ENCODE measurements around the gene UAP1.
"Not testable (repeated sequence)": the region's sequence is repeated elsewhere in the genome, so short reads cannot be mapped to it uniquely, and the experiment has no call there.

The UAP1 gene

GRCh38 chr1:162564762-162565218 lies 3.3 kb downstream of the UAP1 start:
- no peaks in the 10 kb centered on the region for H3K9me3 ChIP-seq (ENCODE audit: control insufficient read depth, low read length)
- H3K4me1 ChIP-seq (ENCODE audit: control insufficient read depth, insufficient read depth, low read length), result no peaks in the 10 kb centered on the region
- no peaks in the 10 kb centered on the region for H3K36me3 ChIP-seq (ENCODE audit: control insufficient read depth, insufficient read depth, low read length)
- no peak overlapping the region for H3K4me3 ChIP-seq (ENCODE audit: insufficient read depth, low read depth, low read length)
- peaks cover 6% of the 10 kb centered on the region for H3K27me3 ChIP-seq (ENCODE audit: control insufficient read depth, insufficient read depth, low read length, poor library complexity, severe bottlenecking)
- H3K27ac ChIP-seq (ENCODE audit: insufficient read depth, low read depth, low read length, poor library complexity, severe bottlenecking), result no peak overlapping the region
- 85 to 89% methylated on average over 5 of the region's 5 CpGs for WGBS, 2 experiments

GRCh38 chr1:162565460-162565859 lies 3.9 kb downstream of the UAP1 start:
- Histone ChIP-seq H3K9me3 (ENCODE audit: control insufficient read depth, low read length) (no peaks in the 10 kb centered on the region), H3K4me3 (ENCODE audit: insufficient read depth, low read depth, low read length) (no peak overlapping the region), H3K27me3 (ENCODE audit: control insufficient read depth, insufficient read depth, low read length, poor library complexity, severe bottlenecking) (peaks cover 6% of the 10 kb centered on the region), H3K27ac (ENCODE audit: insufficient read depth, low read depth, low read length, poor library complexity, severe bottlenecking) (no peak overlapping the region), H3K4me1 (ENCODE audit: control insufficient read depth, insufficient read depth, low read length) (no peaks in the 10 kb centered on the region), H3K36me3 (ENCODE audit: control insufficient read depth, insufficient read depth, low read length) (no peaks in the 10 kb centered on the region)

GRCh38 chr1:162566870-162567269 lies 5.3 kb downstream of the UAP1 start:
- Histone ChIP-seq H3K4me3 (ENCODE audit: insufficient read depth, low read depth, low read length) (no peak overlapping the region), H3K36me3 (ENCODE audit: control insufficient read depth, insufficient read depth, low read length) (no peaks in the 10 kb centered on the region), H3K9me3 (ENCODE audit: control insufficient read depth, low read length) (no peaks in the 10 kb centered on the region), H3K4me1 (ENCODE audit: control insufficient read depth, insufficient read depth, low read length) (no peaks in the 10 kb centered on the region), H3K27ac (ENCODE audit: insufficient read depth, low read depth, low read length, poor library complexity, severe bottlenecking) (no peak overlapping the region), H3K27me3 (ENCODE audit: control insufficient read depth, insufficient read depth, low read length, poor library complexity, severe bottlenecking) (peaks cover 5% of the 10 kb centered on the region)
- WGBS, 2 experiments, result 90 to 96% methylated on average over 1 of the region's 1 CpG

- no peaks in the 10 kb centered on the region for H3K36me3 ChIP-seq (ENCODE audit: control insufficient read depth, insufficient read depth, low read length)
- no peak overlapping the region for H3K4me3 ChIP-seq (ENCODE audit: insufficient read depth, low read depth, low read length)
- H3K27ac ChIP-seq (ENCODE audit: insufficient read depth, low read depth, low read length, poor library complexity, severe bottlenecking), result no peak overlapping the region
- 92 to 94% methylated on average over 3 to 4 of the region's 4 CpGs for WGBS, 2 experiments
- no peaks in the 10 kb centered on the region for H3K27me3 ChIP-seq (ENCODE audit: control insufficient read depth, insufficient read depth, low read length, poor library complexity, severe bottlenecking)
- no peaks in the 10 kb centered on the region for H3K4me1 ChIP-seq (ENCODE audit: control insufficient read depth, insufficient read depth, low read length)
- H3K9me3 ChIP-seq (ENCODE audit: control insufficient read depth, low read length), result no peaks in the 10 kb centered on the region
These were observed 7.3 kb downstream of the UAP1 start for GRCh38 chr1:162568802-162569201.

GRCh38 chr1:162570718-162571117 lies 9.2 kb downstream of the UAP1 start:
- no peaks in the 10 kb centered on the region for H3K36me3 ChIP-seq (ENCODE audit: control insufficient read depth, insufficient read depth, low read length)
- H3K9me3 ChIP-seq (ENCODE audit: control insufficient read depth, low read length), result no peaks in the 10 kb centered on the region
- 100% methylated on average over 1 of the region's 1 CpG; no CpG with 5 or more reads in 1 of the 2 experiments for WGBS, 2 experiments
- no peak overlapping the region for H3K4me3 ChIP-seq (ENCODE audit: insufficient read depth, low read depth, low read length)
- no peak overlapping the region for H3K27ac ChIP-seq (ENCODE audit: insufficient read depth, low read depth, low read length, poor library complexity, severe bottlenecking)
- H3K4me1 ChIP-seq (ENCODE audit: control insufficient read depth, insufficient read depth, low read length), result no peaks in the 10 kb centered on the region
- H3K27me3 ChIP-seq (ENCODE audit: control insufficient read depth, insufficient read depth, low read length, poor library complexity, severe bottlenecking), result no peaks in the 10 kb centered on the region

DNA sequence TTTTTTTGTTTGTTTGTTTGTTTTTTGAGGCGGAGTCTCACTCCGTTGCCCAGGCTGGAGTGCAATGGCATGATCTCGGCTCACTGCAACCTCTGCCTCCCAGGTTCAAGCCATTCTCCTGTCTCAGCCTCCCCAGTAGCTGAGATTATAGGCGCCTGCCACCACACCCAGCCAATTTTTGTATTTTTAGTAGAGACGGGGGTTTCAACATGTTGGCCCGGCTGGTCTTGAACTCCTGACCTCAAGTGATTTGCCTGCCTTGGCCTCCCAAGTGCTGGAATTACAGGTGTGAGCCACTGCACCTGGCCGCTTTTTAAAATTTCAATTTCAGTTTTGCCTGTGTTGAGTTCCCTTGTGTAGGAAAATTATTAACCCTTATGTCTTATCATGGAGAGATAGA lies 9.6 kb downstream of the UAP1 start:
- H3K4me1 ChIP-seq (ENCODE audit: control insufficient read depth, insufficient read depth, low read length); H3K27ac ChIP-seq (ENCODE audit: insufficient read depth, low read depth, low read length, poor library complexity, severe bottlenecking); H3K9me3 ChIP-seq (ENCODE audit: control insufficient read depth, low read length); H3K27me3 ChIP-seq (ENCODE audit: control insufficient read depth, insufficient read depth, low read length, poor library complexity, severe bottlenecking); H3K4me3 ChIP-seq (ENCODE audit: insufficient read depth, low read depth, low read length); H3K36me3 ChIP-seq (ENCODE audit: control insufficient read depth, insufficient read depth, low read length): not testable (repeated sequence)
- WGBS, 2 experiments, result 92 to 94% methylated on average over 7 of the region's 7 CpGs

- Histone ChIP-seq H3K27me3 (ENCODE audit: control insufficient read depth, insufficient read depth, low read length, poor library complexity, severe bottlenecking) (no peaks in the 10 kb centered on the region), H3K9me3 (ENCODE audit: control insufficient read depth, low read length) (no peaks in the 10 kb centered on the region), H3K4me3 (ENCODE audit: insufficient read depth, low read depth, low read length) (no peak overlapping the region), H3K27ac (ENCODE audit: insufficient read depth, low read depth, low read length, poor library complexity, severe bottlenecking) (no peak overlapping the region), H3K36me3 (ENCODE audit: control insufficient read depth, insufficient read depth, low read length) (no peaks in the 10 kb centered on the region), H3K4me1 (ENCODE audit: control insufficient read depth, insufficient read depth, low read length) (no peaks in the 10 kb centered on the region)
- 100% methylated on average over 1 of the region's 1 CpG for WGBS, 2 experiments
These were observed 10.2 kb downstream of the UAP1 start for GRCh38 chr1:162571696-162572095.

GRCh38 chr1:162573136-162573535 lies 11.6 kb downstream of the UAP1 start:
- H3K4me3 ChIP-seq (ENCODE audit: insufficient read depth, low read depth, low read length), result no peak overlapping the region
- 93% methylated on average over 1 of the region's 1 CpG; no CpG with 5 or more reads in 1 of the 2 experiments for WGBS, 2 experiments
- H3K27ac ChIP-seq (ENCODE audit: insufficient read depth, low read depth, low read length, poor library complexity, severe bottlenecking), result no peak overlapping the region
- H3K4me1 ChIP-seq (ENCODE audit: control insufficient read depth, insufficient read depth, low read length), result no peaks in the 10 kb centered on the region
- H3K9me3 ChIP-seq (ENCODE audit: control insufficient read depth, low read length), result no peaks in the 10 kb centered on the region
- H3K36me3 ChIP-seq (ENCODE audit: control insufficient read depth, insufficient read depth, low read length), result no peaks in the 10 kb centered on the region
- no peaks in the 10 kb centered on the region for H3K27me3 ChIP-seq (ENCODE audit: control insufficient read depth, insufficient read depth, low read length, poor library complexity, severe bottlenecking)

DNA sequence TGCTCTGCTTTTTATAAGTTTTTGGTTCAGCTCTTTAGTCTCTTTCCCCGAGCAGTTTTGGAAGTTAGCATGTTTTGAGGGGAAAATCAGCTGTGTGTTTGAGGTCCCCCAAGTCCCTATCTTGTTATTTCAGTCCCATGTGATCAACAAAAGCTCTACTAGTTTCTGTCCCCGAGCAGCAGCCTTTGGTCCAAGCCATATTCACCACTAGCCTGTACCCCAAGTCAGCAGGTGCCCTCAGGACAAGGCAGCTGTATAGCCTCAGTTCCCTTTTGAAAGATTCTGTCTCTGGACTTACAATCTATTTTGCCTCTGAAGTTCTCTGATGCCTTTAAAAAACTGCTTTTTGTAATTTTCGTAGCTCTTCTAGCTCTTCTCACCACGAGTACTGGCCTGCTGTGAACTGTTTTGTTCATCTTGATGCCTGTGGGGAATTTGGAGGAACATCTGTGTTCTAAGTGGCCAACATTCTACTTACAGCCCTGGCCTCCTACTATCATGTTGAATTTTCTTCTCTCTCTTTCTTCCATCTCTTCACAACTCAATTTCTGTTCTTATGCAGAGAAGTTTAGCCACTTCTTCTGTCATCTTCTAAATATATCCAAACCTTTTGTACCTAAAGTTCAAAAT lies 16.7 kb downstream of the UAP1 start:
- Histone ChIP-seq H3K9me3 (ENCODE audit: control insufficient read depth, low read length) (no peaks in the 10 kb centered on the region), H3K4me1 (ENCODE audit: control insufficient read depth, insufficient read depth, low read length) (no peaks in the 10 kb centered on the region), H3K4me3 (ENCODE audit: insufficient read depth, low read depth, low read length) (no peak overlapping the region), H3K36me3 (ENCODE audit: control insufficient read depth, insufficient read depth, low read length) (no peaks in the 10 kb centered on the region), H3K27ac (ENCODE audit: insufficient read depth, low read depth, low read length, poor library complexity, severe bottlenecking) (no peak overlapping the region), H3K27me3 (ENCODE audit: control insufficient read depth, insufficient read depth, low read length, poor library complexity, severe bottlenecking) (no peaks in the 10 kb centered on the region)
- WGBS, 2 experiments, result 64 to 66% methylated on average over 4 of the region's 4 CpGs

DNA sequence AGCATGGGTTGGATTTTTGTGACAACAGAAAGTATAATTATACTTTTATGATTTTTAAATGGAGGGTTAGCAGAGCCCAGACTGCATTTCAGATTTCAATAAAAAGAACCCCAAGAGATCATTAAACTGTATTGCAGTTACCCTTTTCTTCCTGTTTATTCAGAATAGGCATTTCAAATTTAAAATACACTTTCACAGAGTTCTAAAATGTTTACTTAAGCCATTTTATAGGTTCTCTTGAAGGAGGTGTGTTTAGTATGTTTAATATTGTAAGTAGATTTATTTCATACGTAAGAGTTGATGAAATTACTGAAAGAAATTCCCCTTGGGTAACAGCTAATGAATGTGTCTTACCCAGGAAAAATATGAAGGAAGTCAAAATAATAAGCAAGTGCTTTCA lies 17.4 kb downstream of the UAP1 start:
- Histone ChIP-seq H3K4me1 (ENCODE audit: control insufficient read depth, insufficient read depth, low read length) (no peaks in the 10 kb centered on the region), H3K4me3 (ENCODE audit: insufficient read depth, low read depth, low read length) (no peak overlapping the region), H3K27me3 (ENCODE audit: control insufficient read depth, insufficient read depth, low read length, poor library complexity, severe bottlenecking) (no peaks in the 10 kb centered on the region), H3K9me3 (ENCODE audit: control insufficient read depth, low read length) (no peaks in the 10 kb centered on the region), H3K27ac (ENCODE audit: insufficient read depth, low read depth, low read length, poor library complexity, severe bottlenecking) (no peak overlapping the region), H3K36me3 (ENCODE audit: control insufficient read depth, insufficient read depth, low read length) (no peaks in the 10 kb centered on the region)
- 100% methylated on average over 1 of the region's 1 CpG for WGBS, 2 experiments

- Histone ChIP-seq H3K27me3 (ENCODE audit: control insufficient read depth, insufficient read depth, low read length, poor library complexity, severe bottlenecking) (no peaks in the 10 kb centered on the region), H3K4me1 (ENCODE audit: control insufficient read depth, insufficient read depth, low read length) (no peaks in the 10 kb centered on the region), H3K27ac (ENCODE audit: insufficient read depth, low read depth, low read length, poor library complexity, severe bottlenecking) (no peak overlapping the region), H3K9me3 (ENCODE audit: control insufficient read depth, low read length) (no peaks in the 10 kb centered on the region), H3K4me3 (ENCODE audit: insufficient read depth, low read depth, low read length) (no peak overlapping the region), H3K36me3 (ENCODE audit: control insufficient read depth, insufficient read depth, low read length) (no peaks in the 10 kb centered on the region)
These were observed 18.8 kb downstream of the UAP1 start for GRCh38 chr1:162580308-162580707.
